ENCODE measurements around the gene NRG3.

The NRG3 gene

GRCh38 chr10:81900989-81901388, 26.0 kb downstream of the NRG3 start:
- no peak for TF ChIP-seq CTCF (conservative IDR thresholded peaks at IDR 0.05; ENCODE audit: low read depth, low read length)
- DNase-seq (ENCODE audit: low read depth), result no peak
- no peak overlapping the region for H3K4me3 ChIP-seq (ENCODE audit: low read depth, low read length)

- TF ChIP-seq CTCF (conservative IDR thresholded peaks at IDR 0.05; ENCODE audit: low read depth, low read length), result no peak
- no peak for DNase-seq (ENCODE audit: low read depth)
- no peak overlapping the region for H3K4me3 ChIP-seq (ENCODE audit: low read depth, low read length)
These were observed 28.5 kb downstream of the NRG3 start for GRCh38 chr10:81903472-81903871.

- no peak overlapping the region for H3K4me3 ChIP-seq (ENCODE audit: low read depth, low read length)
- no peak for TF ChIP-seq CTCF (conservative IDR thresholded peaks at IDR 0.05; ENCODE audit: low read depth, low read length)
- no peak for DNase-seq (ENCODE audit: low read depth)
These were observed 30.2 kb downstream of the NRG3 start for GRCh38 chr10:81905161-81905560.

GRCh38 chr10:81909453-81909852, 34.5 kb downstream of the NRG3 start:
- no peak overlapping the region for H3K4me3 ChIP-seq (ENCODE audit: low read depth, low read length)
- no peak for TF ChIP-seq CTCF (conservative IDR thresholded peaks at IDR 0.05; ENCODE audit: low read depth, low read length)
- no peak for DNase-seq (ENCODE audit: low read depth)

GRCh38 chr10:81911328-81911727, 36.3 kb downstream of the NRG3 start:
- H3K4me3 ChIP-seq (ENCODE audit: low read depth, low read length), result no peak overlapping the region
- TF ChIP-seq CTCF (conservative IDR thresholded peaks at IDR 0.05; ENCODE audit: low read depth, low read length), result no peak
- DNase-seq (ENCODE audit: low read depth), result no peak

- TF ChIP-seq CTCF (conservative IDR thresholded peaks at IDR 0.05; ENCODE audit: low read depth, low read length), result no peak
- no peak overlapping the region for H3K4me3 ChIP-seq (ENCODE audit: low read depth, low read length)
- DNase-seq (ENCODE audit: low read depth), result no peak
These were observed 39.9 kb downstream of the NRG3 start for GRCh38 chr10:81914736-81915503.

- H3K4me3 ChIP-seq (ENCODE audit: low read depth, low read length), result no peak overlapping the region
- no peak for TF ChIP-seq CTCF (conservative IDR thresholded peaks at IDR 0.05; ENCODE audit: low read depth, low read length)
- no peak for DNase-seq (ENCODE audit: low read depth)
These were observed 40.5 kb downstream of the NRG3 start for GRCh38 chr10:81915504-81915897.

Data from choroid plexus epithelial cell (primary cell).